Left lung (tissue), 10 donors: ENCODE results near the gene HIVEP2. TPM values are rescaled to one million over a fixed set of nuclear protein-coding genes. Genes with fewer than 3 reads are reported as not detected.
A peak's percentile ranks its signal among the peaks of the same experiment; 100 is the strongest.

Source experiments
- ATAC-seq: fragments of 200-7000 bp; cut with Tn5 transposase; one replicate; pipeline ENCODE4 v1.9.1; 2020; ENCODE audit warnings: moderate library complexity
- DNase-seq, 4 donors: peaks; one replicate each; pipeline ENCODE4 v3.0.0-alpha.2; 2013 to 2020
- H3K27ac ChIP-seq, 2 donors: fragments of 200-600 bp; sonication (generic) in 1 of 2; one replicate each; pipeline versions ENCODE4 v1.5.0 to v1.8.0; 2020 to 2021
- H3K27me3 ChIP-seq, 2 donors: fragments of 200-600 bp; sonication (generic) in 1 of 2; one replicate each; pipeline versions ENCODE4 v1.5.0 to v1.8.0; 2020 to 2021
- H3K36me3 ChIP-seq, 2 donors: fragments of 200-600 bp; sonication (generic) in 1 of 2; one replicate each; pipeline versions ENCODE4 v1.5.0 to v1.8.0; 2020 to 2021
- H3K4me1 ChIP-seq, 2 donors: fragments of 200-600 bp; one replicate each; pipeline ENCODE4 v1.8.0; 2021
- H3K4me3 ChIP-seq, 2 donors: fragments of 200-600 bp; sonication (generic) in 1 of 2; one replicate each; pipeline versions ENCODE4 v1.5.0 to v1.8.0; 2020 to 2021; ENCODE audit warnings: mild to moderate bottlenecking in 1 of 2
- H3K9me3 ChIP-seq, 2 donors: fragments of 200-600 bp; sonication (generic) in 1 of 2; one replicate each; pipeline versions ENCODE4 v1.5.0 to v1.8.0; 2020 to 2021
- intact Hi-C, 2 donors: fragments of 100-400 bp; cut with DNase I; formaldehyde crosslinking; loops; one replicate each; pipeline versions ENCODE4 v1.11.2 to v1.14.2; 2022
- polyA plus RNA-seq, 6 donors: library from polyadenylated mRNA; unstranded; fragments of 120-200 nt; gene quantifications; one replicate each; pipeline ENCODE4 v1.2.1, GENCODE V29; 2013; ENCODE audit not compliant: insufficient read length in 6 of 6
- total RNA-seq, 2 donors: library from RNA; stranded (reverse); fragmentation: NEBNext Ultra II Directional; extraction: Animal tissue kit (Norgen Biotek cat#: 25700); gene quantifications; one replicate each; pipeline ENCODE4 v1.2.1, GENCODE V29; 2021
- TF ChIP-seq, protein P1 (sequence below), 2 donors: fragments of 200-600 bp; sonication (generic) in 1 of 2; IDR thresholded peaks; one replicate each; pipeline versions ENCODE4 v1.5.0 to v1.8.0; 2021; ENCODE audit warnings: antibody characterized with exemption in 2 of 2
- donor health status: DM: no; HTN: yes; CAD: no.
- donor health status: DM: no; HTN: no; CAD: no.

The HIVEP2 gene
- total and polyA plus RNA-seq, 8 donors, result 11.5 to 16.6 (median 13.1) TPM

DNA sequence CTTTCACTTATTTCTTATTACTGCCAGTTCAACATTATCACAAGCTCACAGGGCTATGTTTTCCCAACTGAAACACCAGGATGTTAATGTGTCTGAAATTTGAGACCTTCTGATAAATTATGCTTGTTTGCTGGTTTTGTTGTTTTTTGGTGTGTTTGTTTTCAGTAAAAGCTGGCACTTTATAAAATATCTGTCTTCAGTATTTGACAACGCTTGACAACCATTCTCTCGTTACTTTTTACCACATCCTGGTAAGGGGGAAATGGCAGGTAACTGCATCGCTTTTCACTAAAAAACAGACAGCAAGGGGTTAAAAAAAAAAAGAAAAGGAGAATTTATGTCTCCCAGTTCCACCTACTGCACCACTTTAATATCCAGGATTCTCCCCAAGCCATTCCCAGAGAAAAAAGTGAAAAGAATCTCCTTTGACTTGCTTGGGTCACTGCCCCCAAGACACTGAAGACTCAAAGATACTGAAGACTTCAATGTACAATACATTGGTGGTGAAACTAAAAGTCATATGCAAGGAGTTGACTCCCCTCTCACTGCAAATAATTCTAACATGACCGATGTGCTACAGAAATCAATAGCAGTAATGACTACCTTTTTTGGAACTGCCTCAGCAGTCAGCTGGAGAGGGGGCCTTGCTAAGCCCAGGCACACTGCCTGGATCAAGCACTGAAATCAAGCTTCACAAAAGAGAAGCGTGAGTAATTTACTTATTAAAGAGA lies 88.9 kb downstream of the HIVEP2 start:
- no peaks in the 10 kb centered on the region for H3K9me3 ChIP-seq
- ATAC-seq (no peak), DNase-seq (no peak)
- H3K27me3 ChIP-seq, result no peaks in the 10 kb centered on the region
- peaks cover 4 to 21% of the 10 kb centered on the region in 2 donors for H3K4me1 ChIP-seq
- no peak overlapping the region for H3K27ac ChIP-seq
- TF ChIP-seq, protein P1, sequence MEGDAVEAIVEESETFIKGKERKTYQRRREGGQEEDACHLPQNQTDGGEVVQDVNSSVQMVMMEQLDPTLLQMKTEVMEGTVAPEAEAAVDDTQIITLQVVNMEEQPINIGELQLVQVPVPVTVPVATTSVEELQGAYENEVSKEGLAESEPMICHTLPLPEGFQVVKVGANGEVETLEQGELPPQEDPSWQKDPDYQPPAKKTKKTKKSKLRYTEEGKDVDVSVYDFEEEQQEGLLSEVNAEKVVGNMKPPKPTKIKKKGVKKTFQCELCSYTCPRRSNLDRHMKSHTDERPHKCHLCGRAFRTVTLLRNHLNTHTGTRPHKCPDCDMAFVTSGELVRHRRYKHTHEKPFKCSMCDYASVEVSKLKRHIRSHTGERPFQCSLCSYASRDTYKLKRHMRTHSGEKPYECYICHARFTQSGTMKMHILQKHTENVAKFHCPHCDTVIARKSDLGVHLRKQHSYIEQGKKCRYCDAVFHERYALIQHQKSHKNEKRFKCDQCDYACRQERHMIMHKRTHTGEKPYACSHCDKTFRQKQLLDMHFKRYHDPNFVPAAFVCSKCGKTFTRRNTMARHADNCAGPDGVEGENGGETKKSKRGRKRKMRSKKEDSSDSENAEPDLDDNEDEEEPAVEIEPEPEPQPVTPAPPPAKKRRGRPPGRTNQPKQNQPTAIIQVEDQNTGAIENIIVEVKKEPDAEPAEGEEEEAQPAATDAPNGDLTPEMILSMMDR (IDR thresholded peaks at IDR 0.05), result no peak
- no peak overlapping the region for H3K4me3 ChIP-seq
- intact Hi-C loops, result no loop called here
- no peaks in the 10 kb centered on the region for H3K36me3 ChIP-seq

DNA sequence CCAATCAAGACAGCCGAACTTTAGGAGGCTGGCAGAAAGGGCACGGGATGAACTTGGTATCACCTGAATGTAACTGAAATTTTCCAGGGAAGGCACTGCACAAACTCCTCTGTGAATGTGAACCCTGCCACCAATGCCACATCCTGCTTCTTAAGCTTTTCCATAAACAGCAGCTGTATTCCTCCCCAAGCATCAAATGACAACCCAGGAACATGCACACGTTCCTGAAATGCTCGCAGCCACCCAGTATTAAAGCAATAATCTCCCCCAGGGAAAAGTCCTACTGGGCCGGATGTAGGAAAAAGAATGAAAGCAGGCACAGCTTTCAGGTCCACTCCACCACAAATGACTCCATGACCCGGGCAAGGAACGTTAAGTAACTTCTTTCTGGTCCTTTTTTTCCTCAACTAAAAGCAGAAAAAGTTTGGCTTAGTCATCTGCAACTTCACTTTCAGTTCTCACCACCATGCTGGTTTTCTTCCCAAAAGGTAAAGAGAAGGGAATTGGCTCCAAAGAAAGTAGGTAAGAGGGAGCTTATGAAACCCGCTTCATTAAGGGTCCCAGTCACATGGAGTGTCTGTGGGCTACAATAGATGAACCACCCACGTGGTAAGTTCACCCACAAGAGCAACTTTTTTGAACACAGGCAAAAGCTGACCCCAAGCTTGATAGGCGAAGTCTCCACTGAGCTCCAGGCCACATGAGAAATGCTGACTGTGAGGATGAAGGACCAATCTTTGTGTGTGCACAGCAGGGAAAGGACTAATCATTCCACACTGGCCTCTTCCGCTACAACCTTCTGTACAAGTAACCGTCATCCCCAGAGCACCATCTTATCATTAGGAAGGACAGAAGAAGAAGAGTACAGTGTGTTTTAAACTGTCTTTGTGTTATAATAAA lies 90.1 kb downstream of the HIVEP2 start:
- no peak for DNase-seq
- intact Hi-C loops, result no loop called here
- Histone ChIP-seq H3K4me3 (no peak overlapping the region), H3K4me1 (peaks cover 4 to 21% of the 10 kb centered on the region in 2 donors), H3K36me3 (no peaks in the 10 kb centered on the region), H3K27ac (no peak overlapping the region), H3K27me3 (no peaks in the 10 kb centered on the region), H3K9me3 (no peaks in the 10 kb centered on the region)
- no peak for ATAC-seq
- TF ChIP-seq, protein P1 (IDR thresholded peaks at IDR 0.05), result no peak

DNA sequence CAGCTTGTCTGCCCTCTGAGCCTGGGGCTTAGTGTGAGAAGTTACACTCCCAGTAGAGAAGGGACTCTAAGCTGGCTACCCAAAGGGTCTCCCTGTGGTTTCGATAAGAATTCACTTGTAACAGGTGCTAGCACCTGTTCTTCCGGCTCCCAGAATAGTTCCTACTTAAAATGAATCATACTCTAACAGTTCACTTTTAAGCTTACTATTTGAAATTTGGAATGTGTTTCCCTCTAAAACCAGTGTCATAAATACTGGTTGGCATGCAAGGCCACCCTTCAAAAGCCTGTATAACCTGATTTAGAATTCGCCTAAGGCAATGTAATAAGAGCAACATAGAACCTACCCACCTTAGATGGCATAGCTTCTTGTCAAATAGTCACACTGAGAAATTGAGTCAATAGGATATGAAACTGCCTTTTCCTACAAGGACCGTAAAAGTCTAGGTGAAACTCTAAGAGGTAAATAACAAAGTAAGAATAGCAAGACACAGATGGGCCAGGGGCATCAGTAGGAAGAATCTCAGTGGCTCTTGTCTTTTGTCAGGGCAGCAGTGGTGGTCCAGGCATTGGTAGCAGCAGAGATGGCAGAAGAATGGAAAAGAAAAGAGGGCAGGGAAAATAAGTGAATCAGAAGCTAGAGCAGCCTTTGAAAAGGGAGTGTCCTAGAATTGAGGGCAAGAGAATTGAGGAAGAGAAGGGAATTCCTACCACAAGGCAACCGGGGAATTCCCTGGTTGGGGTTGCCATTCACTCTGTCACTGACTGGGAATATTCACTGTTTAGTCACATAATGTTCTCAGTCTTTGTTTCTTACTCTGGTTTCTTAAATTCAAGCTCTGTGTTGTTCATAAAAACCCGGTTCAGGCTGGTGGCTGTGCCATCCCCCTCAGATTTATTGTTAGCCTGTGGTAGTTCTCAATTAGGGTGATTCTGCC lies 91.5 kb downstream of the HIVEP2 start:
- Histone ChIP-seq H3K9me3 (no peaks in the 10 kb centered on the region), H3K27me3 (no peaks in the 10 kb centered on the region), H3K27ac (no peak overlapping the region), H3K36me3 (no peaks in the 10 kb centered on the region), H3K4me1 (peaks cover 4 to 21% of the 10 kb centered on the region in 2 donors), H3K4me3 (no peak overlapping the region)
- ATAC-seq (peak; percentile 68), DNase-seq (no peak)
- intact Hi-C loops, result no loop called here
- TF ChIP-seq, protein P1 (IDR thresholded peaks at IDR 0.05), result no peak

DNA sequence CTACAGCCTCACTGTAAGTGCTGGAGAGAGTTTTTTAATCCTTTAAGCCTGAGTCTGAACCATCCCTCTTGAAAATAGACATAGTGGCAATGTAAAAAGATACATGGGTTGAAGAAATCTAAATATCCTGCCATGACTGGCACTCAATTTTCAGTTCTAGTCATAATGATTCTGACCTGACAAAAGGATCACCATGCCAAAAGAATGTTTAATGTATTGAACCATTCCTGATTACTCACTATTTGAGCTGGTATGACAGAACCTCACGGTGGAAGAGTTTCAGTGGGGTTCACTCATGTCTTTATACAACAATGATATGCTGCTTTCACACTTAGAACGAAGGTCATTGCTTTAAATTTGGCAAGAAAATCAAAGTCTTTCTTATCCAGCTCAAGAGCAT lies 93.4 kb downstream of the HIVEP2 start:
- Histone ChIP-seq H3K9me3 (no peaks in the 10 kb centered on the region), H3K4me1 (peaks cover 10 to 24% of the 10 kb centered on the region in 2 donors), H3K27me3 (no peaks in the 10 kb centered on the region), H3K27ac (no peak overlapping the region), H3K36me3 (no peaks in the 10 kb centered on the region), H3K4me3 (no peak overlapping the region)
- no peak for DNase-seq
- ATAC-seq, result no peak
- TF ChIP-seq, protein P1 (IDR thresholded peaks at IDR 0.05), result no peak
- intact Hi-C loops, result no loop called here
